SW480 (cell line): ENCODE data around the gene TERC.

Experiments used
- DNase-seq: peaks from one replicate; pipeline ENCODE4 v3.0.0-alpha.2; 2016; ENCODE audit warnings: low spot score

TERC gene

GRCh38 chr3:169764882-169765612 lies at the start of gene TERC:
TSS of gene TERC (minus strand) at chr3:169765060.
- DNase-seq = peak; percentile 93

GRCh38 chr3:169813757-169814517 lies 49.1 kb upstream of the TERC start:
- DNase-seq = peak; percentile 43

GRCh38 chr3:169813278-169813677 lies 48.4 kb upstream of the TERC start:
- DNase-seq = no peak

GRCh38 chr3:169812332-169813235 lies 47.7 kb upstream of the TERC start, which contains the start of the genes LRRC34 and LRRIQ4:
TSS of gene LRRC34 (minus strand) at chr3:169812904. CDS start at chr3:169812548, 356 bp downstream.
TSS of gene LRRIQ4 (plus strand) at chr3:169812870. CDS start at chr3:169821922, 9,052 bp downstream.
- peak; percentile 79 for DNase-seq

- DNase-seq = peak; percentile 82
Measured at GRCh38 chr3:169811631-169812331, 46.9 kb upstream of the TERC start.

- DNase-seq = no peak
Measured at GRCh38 chr3:169809230-169809795, 44.5 kb upstream of the TERC start.

GRCh38 chr3:169804681-169805080 lies 39.8 kb upstream of the TERC start:
- DNase-seq = no peak

- DNase-seq = no peak
Measured at GRCh38 chr3:169792359-169792758, 27.5 kb upstream of the TERC start.

GRCh38 chr3:169790687-169791429 lies 26.0 kb upstream of the TERC start:
- DNase-seq = no peak

- DNase-seq = no peak
Measured at GRCh38 chr3:169790219-169790618, 25.4 kb upstream of the TERC start.

- no peak for DNase-seq
Measured at GRCh38 chr3:169787791-169788190, 22.9 kb upstream of the TERC start.

GRCh38 chr3:169787120-169787519 lies 22.3 kb upstream of the TERC start:
- DNase-seq = no peak

- DNase-seq = no peak
Measured at GRCh38 chr3:169781209-169781855, 16.5 kb upstream of the TERC start.

GRCh38 chr3:169780742-169781141 lies 15.9 kb upstream of the TERC start:
- DNase-seq = no peak

GRCh38 chr3:169777822-169778221 lies 13.0 kb upstream of the TERC start:
- DNase-seq = no peak

- no peak for DNase-seq
Measured at GRCh38 chr3:169774186-169774585, 9.3 kb upstream of the TERC start.

GRCh38 chr3:169772897-169773816 lies 8.3 kb upstream of the TERC start, which contains the start of gene MYNN:
TSS of gene MYNN (plus strand) at chr3:169773396. CDS start at chr3:169774296, 900 bp downstream.
- peak; percentile 93 for DNase-seq

GRCh38 chr3:169772305-169772896 lies 7.5 kb upstream of the TERC start:
- peak; percentile 94 for DNase-seq
